Limb (tissue), 2 donors: ENCODE results near the gene KRT77.
"Not testable (repeated sequence)": the region's sequence is repeated elsewhere in the genome, so short reads cannot be mapped to it uniquely, and the experiment has no call there.

Experiments
- DNase-seq, 2 donors: peaks; one replicate each; pipeline ENCODE4 v3.0.0-alpha.2; 2016; ENCODE audit errors: extremely low spot score in 2 of 2

The KRT77 gene

GRCh38 chr12:52676163-52676562 is 27.2 kb downstream of the KRT77 start:
- DNase-seq, result no peak

- no peak for DNase-seq
These were observed 28.0 kb downstream of the KRT77 start for GRCh38 chr12:52675301-52675701.

- no peak for DNase-seq
These were observed 28.9 kb downstream of the KRT77 start for GRCh38 chr12:52674433-52674775.

GRCh38 chr12:52673713-52674432 is 29.5 kb downstream of the KRT77 start:
- no peak for DNase-seq

GRCh38 chr12:52673217-52673616 is 30.1 kb downstream of the KRT77 start:
- DNase-seq, result no peak

GRCh38 chr12:52672321-52672933 is 30.9 kb downstream of the KRT77 start:
- DNase-seq, result no peak

GRCh38 chr12:52670961-52671360 is 32.4 kb downstream of the KRT77 start:
- DNase-seq, result no peak

GRCh38 chr12:52670506-52670905 is 32.8 kb downstream of the KRT77 start:
- DNase-seq, result no peak

GRCh38 chr12:52669941-52670340 is 33.4 kb downstream of the KRT77 start:
- DNase-seq, result not testable (repeated sequence)

- DNase-seq, result no peak
These were observed 33.9 kb downstream of the KRT77 start for GRCh38 chr12:52669426-52669825.

GRCh38 chr12:52667931-52668330 is 35.4 kb downstream of the KRT77 start:
- no peak for DNase-seq

- DNase-seq, result no peak
These were observed 35.8 kb downstream of the KRT77 start for GRCh38 chr12:52667509-52667908.

- DNase-seq, result no peak
These were observed 36.9 kb downstream of the KRT77 start for GRCh38 chr12:52666471-52666870.

GRCh38 chr12:52663420-52663819 is 39.9 kb downstream of the KRT77 start:
- no peak for DNase-seq

- DNase-seq, result no peak
These were observed 40.5 kb downstream of the KRT77 start for GRCh38 chr12:52662918-52663229.

GRCh38 chr12:52662093-52662917 is 41.0 kb downstream of the KRT77 start:
- no peak for DNase-seq

- no peak for DNase-seq
These were observed 41.7 kb downstream of the KRT77 start for GRCh38 chr12:52661668-52662067.

GRCh38 chr12:52660934-52661499 is 42.3 kb downstream of the KRT77 start:
- no peak for DNase-seq

- DNase-seq, result no peak
These were observed 43.4 kb downstream of the KRT77 start for GRCh38 chr12:52659951-52660350.

- no peak for DNase-seq
These were observed 43.9 kb downstream of the KRT77 start for GRCh38 chr12:52659395-52659794.

GRCh38 chr12:52658196-52658595 is 45.1 kb downstream of the KRT77 start:
- no peak for DNase-seq

- no peak for DNase-seq
These were observed 45.9 kb downstream of the KRT77 start for GRCh38 chr12:52657250-52657902.
